PC-9 (cell line): Measurements from ENCODE around the gene IQCM. TPM values are rescaled to one million over a fixed set of nuclear protein-coding genes. Genes with fewer than 3 reads are reported as not detected.

ENCODE experiments used
- BruUV-seq: library from RNA; stranded (reverse); fragments of 400-500 nt; replicated peaks from 2 replicates; lab custom pipeline; 2021; lab: Mats Ljungman, UMichigan
- CTCF ChIA-PET: fragments of 300-600 bp; sonication (Branson Sonifier 250); formaldehyde crosslinking; loops from one replicate; lab custom pipeline; 2022; ENCODE audit warnings: antibody characterized with exemption; lab: Charles Lee
- POLR2A ChIA-PET: fragments of 300-600 bp; sonication (Branson Sonifier 250); formaldehyde crosslinking; loops from one replicate; lab custom pipeline; 2022; ENCODE audit warnings: antibody characterized with exemption; ENCODE audit not compliant: unreplicated experiment; lab: Charles Lee
- DNase-seq, 2 experiments: peaks; one replicate each; pipeline versions ENCODE4 v3.0.0 to v3.0.0-alpha.2; 2015 to 2022; ENCODE audit warnings: mixed read lengths in 1 of 2
- H2AFZ ChIP-seq: fragments of 200-600 bp; sonication (generic); 2 replicates; pipeline ENCODE4 v1.8.1; 2017; ENCODE audit warnings: antibody characterized with exemption
- H3F3A ChIP-seq: fragments of 200-600 bp; sonication (generic); 2 replicates; pipeline ENCODE4 v1.8.1; 2017; ENCODE audit warnings: antibody characterized with exemption, mild to moderate bottlenecking, low read depth; ENCODE audit not compliant: insufficient read depth
- H3K27ac ChIP-seq: fragments of 200-600 bp; sonication (generic); 2 replicates; pipeline ENCODE4 v1.6.1; 2016; ENCODE audit warnings: mixed run types
- H3K27me3 ChIP-seq: fragments of 200-600 bp; sonication (generic); 2 replicates; pipeline ENCODE4 v1.6.1; 2016; ENCODE audit warnings: low read depth, mixed run types; ENCODE audit not compliant: insufficient read depth
- H3K36me3 ChIP-seq: fragments of 200-600 bp; sonication (generic); 2 replicates; pipeline ENCODE4 v1.6.1; 2016; ENCODE audit warnings: low read depth, mixed run types
- H3K4me1 ChIP-seq: fragments of 200-600 bp; sonication (generic); replicated peaks from 2 replicates; pipeline ENCODE4 v1.6.1; 2016; ENCODE audit warnings: mixed run types; ENCODE audit not compliant: insufficient read depth
- H3K4me2 ChIP-seq: fragments of 200-600 bp; sonication (generic); 2 replicates; pipeline ENCODE4 v1.6.1; 2017; ENCODE audit warnings: mixed run types
- H3K4me3 ChIP-seq: fragments of 200-600 bp; sonication (generic); 2 replicates; pipeline ENCODE4 v1.6.1; 2016; ENCODE audit warnings: mixed run types
- H3K79me2 ChIP-seq: fragments of 200-600 bp; sonication (generic); 2 replicates; pipeline ENCODE4 v1.6.1; 2017; ENCODE audit warnings: low read depth, mixed run types
- H3K9me2 ChIP-seq: fragments of 200-600 bp; sonication (generic); 2 replicates; pipeline ENCODE4 v1.8.1; 2017; ENCODE audit warnings: mild to moderate bottlenecking; ENCODE audit not compliant: insufficient read depth
- H3K9me3 ChIP-seq: fragments of 200-600 bp; sonication (generic); 2 replicates; pipeline ENCODE4 v1.8.1; 2016; ENCODE audit warnings: low read depth; ENCODE audit not compliant: insufficient read depth
- H4K20me1 ChIP-seq: fragments of 200-600 bp; sonication (generic); 2 replicates; pipeline ENCODE4 v1.8.1; 2017; ENCODE audit not compliant: insufficient read depth
- EZH2 ChIP-seq: fragments of 200-600 bp; sonication (generic); IDR thresholded peaks from 2 replicates; pipeline ENCODE4 v1.8.0; 2017; ENCODE audit warnings: antibody characterized with exemption, low read depth
- intact Hi-C: fragments of 100-400 bp; cut with micrococcal nuclease; formaldehyde crosslinking; loops from one replicate; pipeline ENCODE4 v1.10.0; 2022; ENCODE audit not compliant: unreplicated experiment
- total RNA-seq: library from RNA; stranded (reverse); gene quantifications from 2 replicates; pipeline ENCODE4 v1.2.3, GENCODE V29; 2021
- TF ChIP-seq, protein P1 (sequence below): fragments of 200-600 bp; sonication (generic); conservative IDR thresholded peaks from 2 replicates; pipeline ENCODE4 v1.6.1; 2017; ENCODE audit warnings: mixed run types, antibody characterized with exemption, mild to moderate bottlenecking, moderate library complexity

The IQCM gene
- total RNA-seq, 1 experiment from 2014 or later: not detected

GRCh38 chr4:149574971-149575370, 240.7 kb downstream of the IQCM start:
- H3K4me3 ChIP-seq: no peak overlapping the region
- POLR2A ChIA-PET: no interaction called here
- TF ChIP-seq, protein P1, sequence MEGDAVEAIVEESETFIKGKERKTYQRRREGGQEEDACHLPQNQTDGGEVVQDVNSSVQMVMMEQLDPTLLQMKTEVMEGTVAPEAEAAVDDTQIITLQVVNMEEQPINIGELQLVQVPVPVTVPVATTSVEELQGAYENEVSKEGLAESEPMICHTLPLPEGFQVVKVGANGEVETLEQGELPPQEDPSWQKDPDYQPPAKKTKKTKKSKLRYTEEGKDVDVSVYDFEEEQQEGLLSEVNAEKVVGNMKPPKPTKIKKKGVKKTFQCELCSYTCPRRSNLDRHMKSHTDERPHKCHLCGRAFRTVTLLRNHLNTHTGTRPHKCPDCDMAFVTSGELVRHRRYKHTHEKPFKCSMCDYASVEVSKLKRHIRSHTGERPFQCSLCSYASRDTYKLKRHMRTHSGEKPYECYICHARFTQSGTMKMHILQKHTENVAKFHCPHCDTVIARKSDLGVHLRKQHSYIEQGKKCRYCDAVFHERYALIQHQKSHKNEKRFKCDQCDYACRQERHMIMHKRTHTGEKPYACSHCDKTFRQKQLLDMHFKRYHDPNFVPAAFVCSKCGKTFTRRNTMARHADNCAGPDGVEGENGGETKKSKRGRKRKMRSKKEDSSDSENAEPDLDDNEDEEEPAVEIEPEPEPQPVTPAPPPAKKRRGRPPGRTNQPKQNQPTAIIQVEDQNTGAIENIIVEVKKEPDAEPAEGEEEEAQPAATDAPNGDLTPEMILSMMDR: no peak
- TF ChIP-seq EZH2: no peak
- BruUV-seq: no TSS peak
- no peaks in the 10 kb centered on the region for H3K9me2 ChIP-seq
- intact Hi-C loops: no loop called here
- no peak for DNase-seq
- no peak overlapping the region for H3K27ac ChIP-seq
- no peaks in the 10 kb centered on the region for H3F3A ChIP-seq
- 0 out of 2 replicates have a peak overlapping the region, but pooled peaks have one; percentile 26 for H3K4me2 ChIP-seq
- no peak overlapping the region for H2AFZ ChIP-seq
- H4K20me1 ChIP-seq: no peaks in the 10 kb centered on the region
- H3K27me3 ChIP-seq: no peaks in the 10 kb centered on the region
- no peaks in the 10 kb centered on the region for H3K9me3 ChIP-seq
- no peaks in the 10 kb centered on the region for H3K36me3 ChIP-seq
- CTCF ChIA-PET: no interaction called here
- no peaks in the 10 kb centered on the region for H3K4me1 ChIP-seq
- H3K79me2 ChIP-seq: no peaks in the 10 kb centered on the region

GRCh38 chr4:149572716-149573115, 242.9 kb downstream of the IQCM start:
- H3K9me3 ChIP-seq: no peaks in the 10 kb centered on the region

DNA sequence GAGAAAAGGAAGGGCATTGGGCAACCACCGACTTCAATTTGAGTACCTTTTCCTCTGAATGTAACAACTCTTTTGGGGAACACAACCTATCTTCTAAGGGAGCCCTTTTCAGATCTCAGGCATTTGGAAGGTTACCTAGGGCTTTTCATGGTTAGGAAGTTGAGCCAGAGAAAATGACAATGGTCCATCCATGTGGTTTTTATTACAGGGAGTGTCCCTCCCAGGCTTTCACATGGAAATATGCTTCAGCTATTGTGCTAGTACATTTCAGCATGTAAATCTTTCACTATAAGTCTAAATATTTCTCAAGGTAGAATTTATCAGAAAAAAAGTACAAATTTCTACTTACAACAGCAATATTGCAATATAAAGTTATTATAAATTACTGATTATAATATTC, 259.8 kb downstream of the IQCM start:
- ChIA-PET POLR2A (no interaction called here), CTCF (no interaction called here)
- H3K27ac ChIP-seq: no peak overlapping the region
- no peaks in the 10 kb centered on the region for H3K9me2 ChIP-seq
- BruUV-seq: no TSS peak
- H3K79me2 ChIP-seq: no peaks in the 10 kb centered on the region
- H2AFZ ChIP-seq: no peak overlapping the region
- H4K20me1 ChIP-seq: no peaks in the 10 kb centered on the region
- DNase-seq: no peak
- no peaks in the 10 kb centered on the region for H3K36me3 ChIP-seq
- H3K4me3 ChIP-seq: no peak overlapping the region
- TF ChIP-seq, protein P1: no peak
- no peak for TF ChIP-seq EZH2
- H3K9me3 ChIP-seq: no peaks in the 10 kb centered on the region
- H3F3A ChIP-seq: no peaks in the 10 kb centered on the region
- H3K27me3 ChIP-seq: no peaks in the 10 kb centered on the region
- H3K4me1 ChIP-seq: no peaks in the 10 kb centered on the region
- no peak overlapping the region for H3K4me2 ChIP-seq
- intact Hi-C loops: no loop called here

More at GRCh38 chr4:149572716-149573115, 242.9 kb downstream of the IQCM start:
- H3K27me3 ChIP-seq: no peaks in the 10 kb centered on the region
- ChIA-PET POLR2A (no interaction called here), CTCF (interaction anchor here (0.7 kb wide), 1 partner anchor 1126 kb away, joined by 3 read pairs; no protein-coding TSS in a partner anchor)
- no peak overlapping the region for H3K27ac ChIP-seq
- no peak overlapping the region for H3K4me2 ChIP-seq
- no peaks in the 10 kb centered on the region for H3K79me2 ChIP-seq
- no peaks in the 10 kb centered on the region for H4K20me1 ChIP-seq
- no peaks in the 10 kb centered on the region for H3K4me1 ChIP-seq
- H2AFZ ChIP-seq: no peak overlapping the region
- H3K4me3 ChIP-seq: no peak overlapping the region
- intact Hi-C loops: no loop called here
- DNase-seq: no peak
- TF ChIP-seq, protein P1: no peak
- no peak for TF ChIP-seq EZH2
- no peaks in the 10 kb centered on the region for H3F3A ChIP-seq
- BruUV-seq: no TSS peak
- no peaks in the 10 kb centered on the region for H3K36me3 ChIP-seq
- no peaks in the 10 kb centered on the region for H3K9me2 ChIP-seq
